Measurements from ENCODE around the gene ITPR1. TPM values are rescaled to one million over a fixed set of nuclear protein-coding genes. Genes with fewer than 3 reads are reported as not detected.

ITPR1 gene
- total and polyA plus RNA-seq, 12 donors: 9.7 to 40.3 (median 18.8) TPM

- no peak overlapping the region for H3K4me3 ChIP-seq
- peaks cover 0 to 10% (median 0%) of the 10 kb centered on the region in 9 donors for H3K4me1 ChIP-seq
- ATAC-seq: no peak
- H3K27me3 ChIP-seq: no peaks in the 10 kb centered on the region
- no peak overlapping the region for H3K27ac ChIP-seq
- intact Hi-C loops (cut with DNase I): no loop called here
- WGBS, 2 donors: 80 to 96% methylated on average over 4 of the region's 4 CpGs
- DNase-seq: no peak
- peaks cover 0 to 3% (median 0%) of the 10 kb centered on the region in 11 donors for H3K9me3 ChIP-seq
- no peak for TF ChIP-seq CTCF (IDR thresholded peaks at IDR 0.05)
- H3K36me3 ChIP-seq: peaks cover 0 to 7% (median 0%) of the 10 kb centered on the region in 9 donors
Measured at GRCh38 chr3:4623421-4623999, 130.4 kb downstream of the ITPR1 start.

- intact Hi-C loops (cut with DNase I): no loop called here
- Histone ChIP-seq H3K9me3 (no peaks in the 10 kb centered on the region), H3K27me3 (no peaks in the 10 kb centered on the region), H3K27ac (no peak overlapping the region), H3K4me1 (peaks cover 0 to 10% (median 0%) of the 10 kb centered on the region in 9 donors), H3K36me3 (peaks cover 0 to 24% (median 0%) of the 10 kb centered on the region in 9 donors), H3K4me3 (no peak overlapping the region)
- no peak for TF ChIP-seq CTCF (IDR thresholded peaks at IDR 0.05)
- WGBS, 2 donors: 85 to 92% methylated on average over 10 of the region's 10 CpGs
- ATAC-seq: no peak
- no peak for DNase-seq
Measured at GRCh38 chr3:4627651-4628375, 134.7 kb downstream of the ITPR1 start.

GRCh38 chr3:4629095-4630007 lies 136.2 kb downstream of the ITPR1 start:
- Histone ChIP-seq H3K4me3 (no peak overlapping the region), H3K27ac (no peak overlapping the region), H3K4me1 (peaks cover 0 to 8% (median 0%) of the 10 kb centered on the region in 9 donors), H3K36me3 (peaks cover 0 to 24% (median 0%) of the 10 kb centered on the region in 9 donors), H3K27me3 (no peaks in the 10 kb centered on the region), H3K9me3 (no peaks in the 10 kb centered on the region)
- intact Hi-C loops (cut with DNase I): loop anchor here in 7 of 10 donors (2.0 to 10.0 kb wide), 5 partner anchors 135 to 279 kb away; partner anchors contain the start of genes ITPR1 (in 6 of the 7) and SUMF1 (in 2 of the 7)
- no peak for DNase-seq
- no peak for TF ChIP-seq CTCF (IDR thresholded peaks at IDR 0.05)
- 74 to 79% methylated on average over 9 of the region's 9 CpGs for WGBS, 2 donors
- ATAC-seq: no peak

All from heart right ventricle (tissue), 16 donors.